Activated CD4-positive, alpha-beta T cell treated with anti-CD3 and anti-CD28 coated beads, Interleukin-2, amount 50 U/mL, for 24 hours (primary cell): ENCODE measurements around the gene WNT6.
A peak's percentile ranks its signal among the peaks of the same experiment; 100 is the strongest.

Experiments used
- DNase-seq, 2 donors: peaks; one replicate each; pipeline ENCODE4 v3.0.0-alpha.2; 2020; ENCODE audit warnings: low read depth in 1 of 2, low spot score in 1 of 2

WNT6 gene

DNA sequence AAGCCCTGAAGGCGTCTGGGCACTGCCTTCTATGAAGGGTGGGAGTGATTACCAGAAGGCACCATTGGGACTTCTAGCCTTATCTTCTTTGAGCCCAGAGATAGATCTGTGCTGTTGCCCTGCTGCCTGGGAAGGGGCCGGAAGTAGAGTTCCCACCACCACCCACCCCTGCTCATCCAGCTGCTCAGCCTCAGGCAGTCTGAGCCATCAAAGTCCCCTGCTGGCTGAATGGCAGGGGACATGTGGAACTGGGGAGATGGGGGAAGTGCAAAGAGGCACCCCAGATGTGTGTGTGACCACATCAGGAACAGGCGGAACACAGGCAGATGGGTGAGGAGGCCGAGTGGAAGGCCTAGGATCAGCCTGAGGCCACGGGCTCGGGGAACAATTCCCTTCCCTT lies 17.7 kb downstream of the WNT6 start:
- no peak for DNase-seq

DNA sequence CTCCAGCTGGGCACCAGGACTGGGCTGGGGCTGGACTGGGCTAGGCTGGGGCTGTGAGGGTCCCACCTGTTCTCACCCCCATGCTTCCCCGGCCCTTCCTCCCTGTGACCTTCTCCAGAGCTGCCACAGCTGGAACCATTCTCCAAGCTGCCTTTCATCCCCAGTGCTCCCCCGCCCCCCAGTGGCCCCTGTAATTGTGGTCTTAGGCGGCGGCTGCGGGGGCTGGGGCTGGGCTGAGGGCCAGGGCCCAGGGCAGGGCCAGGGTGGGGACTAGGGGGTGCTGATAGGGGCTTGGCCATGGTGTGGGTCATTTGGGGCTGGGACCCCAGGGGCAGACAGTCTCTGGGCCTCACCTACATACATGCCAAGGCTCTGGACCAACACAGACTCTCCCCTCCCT lies 18.3 kb downstream of the WNT6 start:
- no peak for DNase-seq

DNA sequence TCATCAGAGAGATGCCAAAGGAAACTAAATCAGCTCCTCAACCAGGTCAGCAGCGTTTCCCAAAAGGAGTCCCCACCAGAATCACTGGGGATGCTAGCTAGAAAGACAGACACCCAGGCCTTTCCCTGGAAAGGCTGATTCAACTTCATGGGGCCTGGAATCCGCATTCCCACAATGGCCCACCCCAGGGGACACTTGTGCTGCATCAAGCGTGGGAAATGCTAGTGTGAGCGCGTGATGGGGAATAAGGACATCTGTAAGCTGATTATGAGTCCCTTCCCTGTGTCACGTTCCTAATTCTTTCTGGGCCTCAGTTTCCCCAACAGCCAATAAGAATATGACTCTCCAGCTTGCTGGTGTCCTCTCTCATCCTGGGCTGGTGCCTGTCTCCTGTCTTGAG lies 18.9 kb downstream of the WNT6 start:
- DNase-seq = no peak

DNA sequence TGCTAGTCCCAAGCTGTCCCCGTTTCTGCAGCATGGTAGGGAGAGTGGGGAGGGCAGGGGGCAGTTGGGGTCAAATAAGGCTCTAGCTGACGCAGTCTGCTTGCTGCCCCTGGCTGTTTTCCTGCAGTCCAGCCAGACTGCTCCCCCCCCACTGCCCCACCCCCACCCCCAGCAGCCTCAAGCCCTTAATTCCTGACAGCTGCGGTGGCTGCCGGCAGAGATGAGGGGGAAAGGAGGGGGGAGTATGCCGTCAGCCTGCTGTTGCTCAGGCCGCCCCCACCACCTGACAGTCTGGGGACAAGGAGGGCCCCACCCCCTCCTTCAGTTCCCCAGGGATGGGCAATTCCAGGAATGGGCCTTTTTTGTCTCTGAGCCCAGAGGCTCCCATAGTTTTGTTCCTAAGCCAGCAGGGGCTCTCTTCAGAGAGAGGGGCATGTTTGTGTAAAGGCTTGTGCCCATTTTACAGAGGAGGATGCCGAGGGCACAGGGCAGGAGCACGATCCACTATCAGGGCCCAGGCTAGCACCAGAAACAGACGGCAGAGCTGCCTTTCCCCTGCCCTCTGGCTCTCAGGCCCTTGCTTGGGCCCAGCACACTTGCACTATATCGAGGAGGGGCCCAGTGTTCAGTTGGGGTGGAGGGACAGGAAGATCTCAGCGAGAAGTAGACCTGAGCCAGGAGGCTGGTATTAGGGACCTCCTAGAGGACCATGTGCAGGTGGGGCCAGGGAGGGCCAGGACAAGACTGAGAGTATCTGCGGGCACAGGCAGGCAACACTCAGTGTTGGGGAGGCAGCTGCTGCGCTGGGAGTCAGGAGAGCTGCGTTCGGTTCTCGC lies 19.5 kb downstream of the WNT6 start:
- DNase-seq = no peak

DNA sequence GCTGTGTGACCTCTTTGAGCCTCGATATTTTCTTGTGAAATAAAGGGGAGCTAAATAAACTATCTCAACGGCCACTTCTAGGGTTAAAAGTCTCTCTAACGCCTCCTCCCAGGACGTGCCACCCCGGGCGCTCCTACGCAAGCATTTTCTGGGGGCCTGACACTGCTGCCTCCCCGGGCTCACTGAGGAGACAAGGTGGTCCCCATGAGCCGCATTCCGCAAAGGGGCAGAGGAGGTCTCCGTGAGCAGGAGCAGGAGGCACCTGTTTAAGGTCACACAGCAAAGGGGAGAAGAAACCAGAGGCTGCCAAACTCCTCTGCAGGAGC lies 20.1 kb downstream of the WNT6 start:
- no peak for DNase-seq

DNA sequence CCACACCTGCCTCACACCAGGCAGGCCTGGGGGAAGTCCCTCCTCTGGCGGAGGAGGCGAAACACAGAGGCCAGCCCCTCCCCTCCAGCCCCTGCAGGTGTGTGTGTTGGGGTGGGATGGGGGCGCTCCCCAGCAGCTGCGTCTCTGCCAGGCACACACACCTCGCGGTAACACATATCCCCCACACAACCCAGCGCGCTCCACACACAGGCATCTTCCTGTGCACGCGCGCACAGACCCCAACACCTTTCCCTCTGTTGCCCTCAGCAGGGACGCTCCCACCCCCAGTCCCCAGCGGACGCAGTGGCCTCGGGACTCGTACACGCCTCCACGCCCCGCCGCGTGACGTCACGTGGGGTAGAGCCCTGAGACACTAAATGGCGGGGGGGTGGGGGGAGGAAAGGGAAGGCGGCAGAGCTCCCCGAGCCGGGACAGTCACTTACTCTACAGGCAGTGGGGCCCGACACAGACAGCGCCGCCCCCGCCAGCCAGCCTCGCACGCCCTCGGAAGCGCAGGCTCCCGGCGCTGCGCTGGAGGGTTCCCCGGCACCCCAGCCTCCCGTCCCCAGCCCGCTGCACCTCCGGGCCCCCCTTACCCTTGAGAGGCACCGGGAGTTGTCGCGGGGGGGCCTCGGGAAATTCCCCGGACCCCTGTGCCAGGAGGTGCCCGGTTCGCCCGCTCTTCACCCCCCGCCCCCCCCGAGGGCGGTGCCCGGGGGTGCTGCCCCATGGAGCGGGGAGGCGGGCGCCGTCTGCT lies 20.7 kb downstream of the WNT6 start, which contains the start of gene WNT10A:
Gene WNT10A, plus strand, starts transcription at position 751 of the 757 bp plus-strand sequence. CDS start 144 bp downstream, outside the sequence.
- DNase-seq = peak; percentile 48 to 49

DNA sequence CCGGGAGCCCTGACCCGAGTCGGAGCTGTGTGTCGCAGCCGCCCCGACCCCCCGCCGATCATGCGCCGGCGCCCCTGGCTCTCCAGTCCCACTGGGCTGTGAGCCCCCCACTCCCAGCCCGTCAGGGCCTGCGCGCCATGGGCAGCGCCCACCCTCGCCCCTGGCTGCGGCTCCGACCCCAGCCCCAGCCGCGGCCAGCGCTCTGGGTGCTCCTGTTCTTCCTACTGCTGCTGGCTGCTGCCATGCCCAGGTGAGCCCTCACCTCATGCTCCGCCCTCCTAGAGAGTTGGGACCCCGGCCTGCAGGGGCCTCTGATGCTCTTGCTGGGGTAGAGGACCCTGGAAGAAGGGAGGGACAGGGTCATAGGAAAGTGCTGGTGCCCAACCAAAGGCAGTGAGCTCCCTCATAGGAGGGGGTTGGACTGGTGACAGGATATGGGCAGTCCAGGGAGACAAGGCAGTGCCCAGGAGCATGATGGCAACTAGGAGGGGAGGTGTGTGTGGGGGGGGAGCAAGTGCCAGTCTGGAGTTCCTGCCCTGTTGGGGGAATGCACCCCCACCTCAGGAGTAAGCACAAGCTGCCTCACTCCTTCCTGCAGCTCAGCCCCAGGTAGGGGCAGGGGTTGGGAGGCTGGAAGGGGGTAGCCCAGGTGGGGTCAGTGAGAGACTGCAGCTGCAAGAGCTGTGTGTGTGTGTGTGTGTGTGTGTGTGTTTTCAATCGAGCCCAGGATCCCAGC lies 21.4 kb downstream of the WNT6 start:
- no peak for DNase-seq

DNA sequence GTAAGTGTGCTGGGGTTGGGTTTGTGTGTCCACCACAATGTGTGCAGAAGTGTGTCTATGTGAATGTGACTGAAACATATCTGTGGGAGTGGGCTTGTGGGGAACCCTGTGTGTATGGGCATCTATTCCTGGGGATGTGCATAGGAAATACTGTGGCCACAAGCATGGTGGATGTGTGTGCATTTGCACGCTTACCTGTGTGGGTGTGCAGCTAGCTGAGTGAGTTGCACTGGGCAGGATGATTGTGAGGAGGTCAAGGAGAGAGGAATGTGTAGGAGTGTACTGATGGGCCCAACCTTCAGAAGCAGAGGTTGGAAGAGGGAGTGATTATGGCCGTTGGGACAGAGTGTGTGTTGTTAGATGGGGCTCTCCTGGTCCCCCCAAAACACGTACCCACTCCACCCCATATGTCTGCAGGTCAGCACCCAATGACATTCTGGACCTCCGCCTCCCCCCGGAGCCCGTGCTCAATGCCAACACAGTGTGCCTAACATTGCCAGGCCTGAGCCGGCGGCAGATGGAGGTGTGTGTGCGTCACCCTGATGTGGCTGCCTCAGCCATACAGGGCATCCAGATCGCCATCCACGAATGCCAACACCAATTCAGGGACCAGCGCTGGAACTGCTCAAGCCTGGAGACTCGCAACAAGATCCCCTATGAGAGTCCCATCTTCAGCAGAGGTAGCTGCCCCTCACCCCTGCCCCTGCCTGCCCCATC lies 22.3 kb downstream of the WNT6 start:
- DNase-seq = no peak

DNA sequence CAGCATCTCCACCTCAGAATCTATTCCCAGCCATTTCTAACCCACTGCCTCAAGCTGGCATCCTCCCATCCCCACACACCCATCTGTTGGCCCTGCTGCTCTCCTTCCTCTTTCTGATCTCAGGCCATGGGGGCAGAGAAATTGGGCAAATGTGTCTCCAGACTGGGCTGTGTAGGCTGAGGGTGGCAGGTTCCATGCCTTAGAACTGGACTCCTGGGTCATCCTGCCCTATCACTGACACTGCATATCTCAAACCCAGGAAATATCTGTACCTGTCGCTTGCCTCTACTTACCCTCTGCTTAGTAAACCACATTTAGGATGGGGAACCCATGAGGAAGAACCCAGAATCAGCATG lies 22.8 kb downstream of the WNT6 start:
- no peak for DNase-seq

DNA sequence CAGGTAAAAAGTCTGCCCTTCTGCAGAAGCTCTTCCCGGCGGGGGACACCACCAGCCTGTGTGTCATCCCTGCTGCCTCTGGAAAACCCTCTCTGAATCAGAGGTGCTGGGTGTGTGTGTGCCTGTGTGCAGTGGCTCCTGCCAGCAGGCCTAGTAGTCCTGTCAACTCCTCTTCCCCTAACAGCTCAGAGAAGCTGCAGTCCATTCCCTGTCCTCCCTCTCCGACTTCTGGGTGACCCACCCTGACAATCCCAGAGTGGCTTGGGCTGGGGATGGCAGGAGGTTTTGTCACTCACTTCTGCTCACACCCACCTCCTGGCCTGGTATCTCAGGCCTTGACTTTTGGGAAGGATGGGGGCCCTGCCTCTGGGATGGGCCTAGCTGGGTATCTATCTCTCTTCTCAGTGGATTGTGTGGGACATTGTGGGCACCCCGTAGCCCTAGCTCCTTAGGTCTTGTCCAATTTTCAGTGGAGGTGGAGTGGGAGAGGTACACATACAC lies 23.3 kb downstream of the WNT6 start:
- no peak for DNase-seq

DNA sequence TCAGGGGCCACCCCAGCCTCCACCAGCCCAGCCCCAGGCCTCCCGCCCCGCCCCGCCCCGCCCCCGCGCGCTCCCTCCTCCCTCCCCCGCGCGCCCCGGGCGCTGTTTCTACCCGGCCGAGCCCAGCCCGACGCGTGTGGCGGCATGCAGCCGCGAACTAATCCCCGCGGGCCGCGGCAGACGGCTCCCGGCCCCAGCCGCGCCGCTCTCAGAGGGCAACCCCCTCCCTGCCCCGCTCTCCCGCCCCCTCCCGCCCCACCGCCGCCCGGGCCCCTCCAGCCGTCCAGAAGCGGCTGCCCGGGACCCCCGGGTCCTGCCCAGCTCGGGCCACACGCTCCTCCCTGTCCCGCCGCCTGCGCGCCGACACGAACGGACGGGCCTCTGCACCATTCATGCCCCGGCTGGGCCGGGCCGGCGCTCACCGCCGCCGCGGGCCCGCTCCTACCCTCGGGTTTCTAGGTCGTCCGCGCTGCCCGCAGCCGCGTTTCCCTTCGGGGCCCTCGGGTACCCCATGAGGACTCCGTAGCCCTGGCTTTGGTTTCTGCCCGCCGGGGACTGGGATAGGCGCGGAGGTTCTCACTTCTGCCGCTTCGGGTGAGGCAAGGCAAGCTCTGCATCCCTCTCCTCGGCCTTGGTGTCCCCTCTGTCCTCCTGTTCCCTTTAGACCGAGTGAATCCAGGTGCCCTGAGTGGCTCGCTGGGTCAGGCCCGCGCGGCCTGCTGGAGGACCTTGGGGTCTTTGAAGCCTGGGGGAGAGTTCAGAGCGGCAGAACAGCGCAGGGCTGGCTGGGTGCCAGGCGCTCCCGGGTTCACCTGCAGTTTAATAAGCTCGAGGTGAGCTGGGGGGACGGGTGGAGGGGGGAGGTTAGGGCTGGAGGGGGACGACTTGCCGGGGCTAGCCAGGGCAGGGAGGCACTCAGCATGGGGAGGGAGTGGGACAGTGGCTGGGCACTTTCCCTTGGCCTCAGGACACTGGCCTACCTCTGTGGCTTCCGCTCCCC lies 24.2 kb downstream of the WNT6 start:
- DNase-seq = no peak

DNA sequence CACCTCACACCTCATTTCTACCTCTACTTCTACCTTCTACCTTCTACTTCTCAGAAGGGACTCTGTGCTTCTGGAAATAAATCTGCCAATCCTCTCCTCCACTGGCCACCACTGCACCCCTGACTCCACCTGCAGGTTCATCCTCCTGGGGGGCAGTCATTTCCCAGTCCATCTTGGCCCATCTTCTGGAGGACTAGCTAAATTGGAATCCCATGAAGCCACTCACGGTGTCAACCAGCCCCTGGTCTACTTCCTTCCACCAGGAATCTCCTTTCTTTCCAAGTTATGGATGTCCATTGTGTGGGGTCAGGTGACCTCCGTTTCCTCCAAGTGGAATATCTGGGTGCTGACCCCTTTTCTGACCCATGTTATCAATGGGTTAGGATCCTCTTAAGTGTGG lies 24.9 kb downstream of the WNT6 start:
- no peak for DNase-seq

DNA sequence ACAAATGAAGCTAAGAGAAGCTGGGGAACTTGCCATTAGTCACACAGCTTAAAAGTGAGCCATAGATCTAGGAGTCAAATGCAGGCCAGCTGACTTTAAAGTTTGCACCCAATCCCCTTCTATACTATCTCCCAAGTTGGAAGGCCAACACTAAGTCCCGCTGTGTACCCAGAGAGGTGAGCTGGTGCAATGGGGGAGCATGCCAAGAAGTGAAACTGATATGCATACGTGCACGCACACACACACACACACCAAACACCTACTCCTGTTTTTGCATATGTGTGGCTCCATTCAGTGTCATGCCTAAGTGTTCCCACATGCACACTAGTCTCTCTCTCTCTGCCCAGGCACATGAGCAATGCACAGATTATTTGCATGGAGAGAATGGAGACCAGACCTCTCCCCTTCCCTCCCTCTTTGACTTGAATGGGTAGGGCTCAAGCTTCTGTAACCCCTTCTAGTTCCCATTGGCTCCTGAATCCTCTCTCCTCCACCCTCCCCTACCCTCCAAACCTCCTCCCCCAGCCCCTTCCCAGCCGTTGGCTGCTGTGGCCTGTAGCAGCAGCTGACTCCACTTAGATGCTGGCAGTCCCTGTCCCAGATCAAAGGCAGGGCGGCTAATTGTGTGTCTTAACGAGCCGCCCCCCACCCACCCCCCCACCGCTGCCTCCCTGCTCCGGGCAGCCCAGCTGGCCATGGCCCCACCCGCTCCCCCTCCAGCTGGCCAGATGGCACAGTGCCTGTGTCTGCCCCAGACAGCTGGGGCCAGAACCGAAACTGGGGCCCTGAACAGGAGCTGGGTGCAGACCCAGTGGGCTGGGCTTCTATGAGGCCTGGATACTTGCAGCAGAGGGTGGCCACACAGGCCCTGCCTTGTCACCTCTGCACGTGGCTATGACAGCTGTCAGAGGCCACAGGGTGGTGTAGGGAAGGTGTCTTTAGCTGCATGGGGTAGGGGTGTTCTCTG lies 26.7 kb downstream of the WNT6 start:
- DNase-seq = no peak

DNA sequence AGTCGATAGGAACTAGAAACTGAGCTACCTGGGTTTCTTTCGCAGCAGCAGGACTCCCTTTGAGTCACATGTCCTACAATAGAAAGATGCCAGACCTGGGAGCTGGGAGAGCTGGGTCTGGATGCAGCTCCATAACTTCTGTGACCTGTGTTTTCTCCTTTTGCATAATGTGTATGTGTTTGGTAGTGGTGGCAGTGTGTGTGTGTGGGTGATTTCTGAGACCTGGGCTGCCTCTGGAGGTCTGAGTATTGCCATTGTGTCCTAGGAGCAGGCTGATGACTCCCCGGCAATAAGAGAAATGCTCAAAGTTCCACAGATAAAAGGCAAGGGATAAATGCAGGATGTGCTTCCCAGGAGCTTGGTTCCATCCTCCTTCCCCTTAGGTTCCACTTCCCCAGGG lies 27.5 kb downstream of the WNT6 start:
- DNase-seq = no peak

DNA sequence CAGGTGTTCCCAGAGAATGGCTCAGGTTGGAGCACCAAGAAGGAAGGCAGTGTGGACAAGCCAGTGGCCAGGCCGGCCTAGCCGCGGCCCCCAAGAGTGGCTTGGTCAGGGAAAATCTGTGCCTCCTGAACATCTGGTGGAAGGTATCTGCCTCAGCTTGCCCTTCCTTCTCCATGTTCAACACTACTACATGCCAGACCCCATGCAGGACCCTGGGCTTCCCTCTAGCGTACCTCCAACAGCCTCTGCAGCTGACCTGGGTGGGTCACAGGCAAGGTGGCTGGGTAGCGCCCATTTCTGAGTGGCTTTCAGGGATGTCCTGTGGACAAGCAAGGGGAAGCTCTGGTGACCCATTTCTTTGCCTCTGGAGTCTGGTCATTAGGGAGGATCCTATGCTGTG lies 28.7 kb downstream of the WNT6 start:
- DNase-seq = no peak

DNA sequence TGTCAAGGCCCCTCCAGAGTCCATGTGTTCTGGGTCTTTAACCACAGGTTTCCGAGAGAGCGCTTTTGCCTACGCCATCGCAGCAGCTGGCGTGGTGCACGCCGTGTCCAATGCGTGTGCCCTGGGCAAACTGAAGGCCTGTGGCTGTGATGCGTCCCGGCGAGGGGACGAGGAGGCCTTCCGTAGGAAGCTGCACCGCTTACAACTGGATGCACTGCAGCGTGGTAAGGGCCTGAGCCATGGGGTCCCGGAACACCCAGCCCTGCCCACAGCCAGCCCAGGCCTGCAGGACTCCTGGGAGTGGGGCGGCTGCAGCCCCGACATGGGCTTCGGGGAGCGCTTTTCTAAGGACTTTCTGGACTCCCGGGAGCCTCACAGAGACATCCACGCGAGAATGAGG lies 30.3 kb downstream of the WNT6 start:
- no peak for DNase-seq

DNA sequence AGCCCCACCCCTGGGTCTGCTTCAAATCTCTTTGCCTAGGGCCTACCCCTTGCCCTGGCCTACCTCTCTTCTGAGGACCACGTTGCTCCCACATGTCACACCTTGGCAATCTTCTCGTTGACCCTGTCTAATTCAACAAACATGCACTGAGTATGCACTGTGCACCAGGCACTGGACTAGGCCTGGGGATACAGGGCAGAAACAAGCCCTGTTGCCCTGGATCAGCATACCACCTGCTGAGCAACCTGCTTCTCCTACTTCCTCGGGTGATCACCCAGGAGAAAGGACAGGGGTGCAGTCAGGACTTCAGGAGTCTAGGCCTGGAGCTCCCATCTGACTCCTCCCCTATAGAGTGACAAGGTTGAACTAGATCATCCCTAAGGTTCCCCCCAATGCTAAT lies 30.8 kb downstream of the WNT6 start:
- DNase-seq = no peak

DNA sequence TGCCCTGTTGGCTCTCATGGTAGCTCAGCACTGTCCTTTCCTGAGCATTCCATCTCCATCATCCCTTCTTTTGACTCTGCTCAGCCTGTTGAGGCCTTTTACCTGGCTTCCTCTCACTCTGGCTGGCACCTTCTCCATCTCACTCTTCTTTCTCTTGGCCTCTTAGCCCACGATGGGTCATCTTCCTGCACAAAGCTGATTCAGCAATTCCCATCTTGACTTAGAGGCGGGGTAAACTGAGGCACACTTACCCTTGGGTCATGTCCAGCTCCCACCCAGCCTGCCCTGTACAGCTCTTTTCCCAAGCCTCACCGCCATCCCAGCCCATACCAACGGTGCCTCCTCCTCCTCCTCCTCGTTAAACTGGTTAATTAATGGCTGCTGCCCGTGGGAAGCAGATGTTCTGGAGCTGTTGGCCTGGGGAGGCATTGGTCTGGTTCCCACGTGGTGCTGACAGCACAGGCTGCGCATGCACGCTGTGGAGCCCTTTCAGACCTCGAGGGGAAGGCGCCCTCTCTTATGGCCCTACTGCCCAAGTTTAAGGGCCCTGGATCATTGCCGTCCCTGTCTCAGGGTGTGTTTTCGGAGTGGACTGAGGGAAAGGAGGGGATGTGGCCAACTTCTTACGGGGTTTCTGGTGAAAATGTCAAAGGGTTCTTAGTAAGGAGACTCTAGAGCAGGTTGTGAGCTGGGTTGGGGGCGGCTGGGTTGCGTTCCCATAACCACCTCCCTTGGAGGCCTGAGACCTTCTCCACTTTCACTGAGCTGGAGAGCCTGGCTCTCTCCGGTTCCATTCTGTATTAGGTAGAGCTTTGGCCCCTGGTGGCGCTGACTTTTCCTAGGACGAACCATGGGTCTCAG lies 31.9 kb downstream of the WNT6 start:
- DNase-seq = no peak
